ENCODE measurements around the gene TGFB3. TPM values are rescaled to one million over a fixed set of nuclear protein-coding genes. Genes with fewer than 3 reads are reported as not detected.
A peak's percentile ranks its signal among the peaks of the same experiment; 100 is the strongest.

The TGFB3 gene
- total and polyA plus RNA-seq, 2 of the 13 experiments (the other 11 are each of a cell fraction or from before 2014, with no cell fraction given), result 1.4 to 2.5 TPM

- TF ChIP-seq PREB (CRISPR knock-in tag; IDR thresholded peaks at IDR 0.05) (no peak), HNF4A (CRISPR knock-in tag; IDR thresholded peaks at IDR 0.05) (peak; percentile 91), CEBPG (CRISPR knock-in tag; IDR thresholded peaks at IDR 0.05) (peak; percentile 96), HOXA5 (CRISPR knock-in tag; IDR thresholded peaks at IDR 0.05) (peak; percentile 48; the same call in 1 of the 2 replicates), SAP130 (CRISPR knock-in tag; IDR thresholded peaks at IDR 0.05; ENCODE audit: low read depth) (peak; percentile 65), MTERF4 (CRISPR knock-in tag; IDR thresholded peaks at IDR 0.05) (no peak), NR2F6 (IDR thresholded peaks at IDR 0.05) (0 out of 2 replicates have a peak, but pooled peaks have one; percentile 52), NR2F6 (CRISPR knock-in tag; IDR thresholded peaks at IDR 0.05) (peak; percentile 56), IRF2 (CRISPR knock-in tag; IDR thresholded peaks at IDR 0.05) (peak; percentile 78), ZNF501 (CRISPR knock-in tag; IDR thresholded peaks at IDR 0.05) (no peak), ZGPAT (CRISPR knock-in tag; IDR thresholded peaks at IDR 0.05) (peak; percentile 58; the same call in 1 of the 2 replicates), ATF7 (IDR thresholded peaks at IDR 0.05) (peak; percentile 78), ATF7 (CRISPR knock-in tag; IDR thresholded peaks at IDR 0.05) (peak; percentile 87; the same call in 1 of the 2 replicates), ESRRA (CRISPR knock-in tag; IDR thresholded peaks at IDR 0.05; ENCODE audit: low read depth) (no peak), MAX (IDR thresholded peaks at IDR 0.05) (no peak), NCOR1 (IDR thresholded peaks at IDR 0.05; ENCODE audit: borderline replicate concordance, low read length) (peak; percentile 86; the same call in 1 of the 2 replicates), TFDP2 (CRISPR knock-in tag; IDR thresholded peaks at IDR 0.05) (no peak), RAD21 (CRISPR knock-in tag; IDR thresholded peaks at IDR 0.05) (no peak), SRY (CRISPR knock-in tag; IDR thresholded peaks at IDR 0.05) (no peak), HNF1A (IDR thresholded peaks at IDR 0.05; ENCODE audit: low read depth) (no peak), HNF1A (CRISPR knock-in tag; IDR thresholded peaks at IDR 0.05; ENCODE audit: borderline replicate concordance) (peak; percentile 25; the same call in 1 of the 2 replicates), SP1 (IDR thresholded peaks at IDR 0.05) (no peak), SP1 (CRISPR knock-in tag; IDR thresholded peaks at IDR 0.05) (no peak), TBL1XR1 (IDR thresholded peaks at IDR 0.05; ENCODE audit: borderline replicate concordance, low read length, partially characterized antibody) (peak; percentile 37)
These were observed 7.3 kb upstream of the TGFB3 start (continued) for GRCh38 chr14:75989134-75989533.
